LoVo (cell line): ENCODE data around the gene NAAA.
"Not testable (repeated sequence)": the region's sequence is repeated elsewhere in the genome, so short reads cannot be mapped to it uniquely, and the experiment has no call there.

ENCODE experiments used
- DNase-seq: peaks from one replicate; pipeline ENCODE4 v3.0.0-alpha.2; 2016; ENCODE audit warnings: low spot score

NAAA gene

DNA sequence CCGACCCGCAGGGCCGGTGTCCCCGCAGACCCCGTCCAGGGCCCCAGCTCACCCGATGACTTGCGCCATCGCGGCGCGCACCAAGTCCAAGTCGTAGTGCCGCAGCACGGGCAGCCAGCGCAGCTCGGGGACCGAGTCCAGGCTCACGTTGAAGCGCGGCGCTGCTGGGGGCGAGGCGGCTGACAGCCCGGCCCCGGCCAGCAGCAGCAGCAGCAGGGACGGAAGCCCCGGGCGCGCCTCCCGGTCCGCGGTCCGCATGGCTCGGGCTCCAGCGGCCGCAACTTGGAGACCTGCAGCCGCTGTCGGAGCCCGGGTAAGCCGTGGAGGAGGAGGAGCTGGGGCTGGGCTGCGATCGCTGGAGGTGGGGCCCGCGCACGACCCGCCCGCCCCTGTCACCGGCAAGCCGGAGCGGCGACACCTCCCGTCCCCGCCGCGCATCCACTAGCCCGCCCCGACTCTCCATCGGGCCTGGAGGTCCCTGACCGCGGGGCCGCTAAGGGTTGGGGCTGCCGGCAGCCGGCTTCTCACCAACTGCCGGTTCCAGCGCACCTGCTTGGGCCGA is at the start of gene NAAA:
Gene NAAA, minus strand, starts transcription at position 322 of the 562 bp plus-strand sequence. Its CDS starts 64 bp downstream, at position 258.
- DNase-seq, result peak; percentile 59

DNA sequence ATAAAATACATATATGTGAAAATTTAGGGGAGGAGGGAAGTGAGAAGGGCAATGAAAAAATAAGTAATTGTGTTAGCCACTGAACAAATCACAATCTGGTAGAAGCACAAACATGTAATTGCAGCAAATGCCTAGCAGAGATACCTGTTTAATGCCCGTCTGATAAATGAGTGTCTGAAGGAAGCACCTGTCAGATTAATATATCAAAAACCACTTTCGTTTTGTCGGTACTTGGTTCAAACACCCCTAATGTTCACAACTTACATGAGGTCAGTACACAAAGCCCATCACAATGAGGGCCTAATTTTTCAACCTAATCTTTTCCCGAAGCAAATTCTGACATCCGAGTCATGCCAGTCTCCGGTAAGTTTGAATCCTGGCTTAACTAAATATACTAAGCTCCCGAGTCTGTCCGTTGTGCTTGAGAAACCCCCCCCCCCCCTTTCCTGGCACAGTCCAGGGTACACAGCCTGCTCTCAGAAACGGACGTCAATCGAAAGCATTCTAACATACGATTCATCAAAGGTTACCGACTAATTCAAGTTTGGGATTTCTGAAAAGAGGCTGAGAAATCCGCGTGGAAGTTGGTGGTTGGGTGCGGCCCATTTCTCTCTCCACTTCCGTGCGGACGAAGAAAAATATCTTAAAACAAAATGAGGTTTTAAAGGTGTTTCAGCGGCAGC is 49.2 kb upstream of the NAAA start:
- DNase-seq, result no peak

DNA sequence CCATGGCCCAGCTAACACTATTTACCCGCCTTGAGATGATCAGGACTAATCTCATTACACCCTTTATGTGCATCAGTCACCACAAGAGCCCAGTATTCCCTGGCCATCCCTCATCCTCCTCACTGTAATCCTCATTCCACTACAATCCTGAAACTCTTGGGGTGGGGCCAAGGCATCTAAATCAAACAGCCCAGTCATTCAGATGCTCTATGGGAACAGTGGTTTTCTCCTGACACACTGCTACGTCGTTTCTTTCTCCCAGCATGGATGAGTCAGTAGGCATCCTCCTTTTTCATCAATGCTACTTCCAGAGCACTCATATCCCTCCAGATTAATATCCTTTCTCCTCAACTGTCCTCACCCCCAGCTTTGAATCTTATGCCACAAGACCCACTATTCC is 44.3 kb upstream of the NAAA start:
- DNase-seq, result no peak

- DNase-seq, result no peak
These were observed 39.8 kb upstream of the NAAA start for GRCh38 chr4:75980576-75980975.

GRCh38 chr4:75976177-75976576 is 35.4 kb upstream of the NAAA start:
- no peak for DNase-seq

- no peak for DNase-seq
These were observed 33.0 kb upstream of the NAAA start for GRCh38 chr4:75973766-75974165.

DNA sequence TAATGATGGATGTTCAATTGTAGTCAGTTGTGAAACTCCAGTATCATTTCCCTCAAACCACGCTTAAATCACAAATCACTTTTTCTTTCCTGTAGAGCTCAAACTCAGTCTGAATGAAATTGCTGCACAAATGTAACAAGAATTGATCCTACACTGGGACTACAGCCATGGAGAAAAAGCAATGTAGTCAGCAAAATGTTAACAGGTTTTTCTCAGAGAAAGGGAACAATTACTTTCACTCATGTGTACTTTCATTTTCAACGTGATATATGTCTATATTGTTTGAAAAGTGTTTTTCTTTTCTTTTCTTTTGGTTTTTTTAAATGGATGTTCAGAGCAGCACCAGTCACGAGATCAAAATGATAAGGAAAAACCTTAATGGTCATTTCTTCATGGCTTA is 27.3 kb upstream of the NAAA start:
- DNase-seq, result no peak

GRCh38 chr4:75963558-75963957 is 22.7 kb upstream of the NAAA start:
- DNase-seq, result no peak

DNA sequence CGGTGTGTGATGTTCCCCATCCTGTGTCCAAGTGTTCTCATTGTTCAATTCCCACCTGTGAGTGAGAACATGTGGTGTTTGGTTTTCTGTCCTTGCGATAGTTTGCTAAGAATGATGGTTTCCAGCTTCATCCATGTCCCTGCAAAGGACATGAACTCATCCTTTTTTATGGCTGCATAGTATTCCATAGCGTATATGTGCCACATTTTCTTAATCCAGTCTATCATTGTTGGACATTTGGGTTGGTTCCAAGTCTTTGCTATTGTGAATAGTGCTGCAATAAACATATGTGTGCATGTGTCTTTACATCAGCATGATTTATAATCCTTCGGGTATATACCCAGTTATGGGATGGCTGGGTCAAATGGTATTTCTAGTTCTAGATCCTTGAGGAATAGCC is 21.3 kb upstream of the NAAA start:
- DNase-seq, result not testable (repeated sequence)

DNA sequence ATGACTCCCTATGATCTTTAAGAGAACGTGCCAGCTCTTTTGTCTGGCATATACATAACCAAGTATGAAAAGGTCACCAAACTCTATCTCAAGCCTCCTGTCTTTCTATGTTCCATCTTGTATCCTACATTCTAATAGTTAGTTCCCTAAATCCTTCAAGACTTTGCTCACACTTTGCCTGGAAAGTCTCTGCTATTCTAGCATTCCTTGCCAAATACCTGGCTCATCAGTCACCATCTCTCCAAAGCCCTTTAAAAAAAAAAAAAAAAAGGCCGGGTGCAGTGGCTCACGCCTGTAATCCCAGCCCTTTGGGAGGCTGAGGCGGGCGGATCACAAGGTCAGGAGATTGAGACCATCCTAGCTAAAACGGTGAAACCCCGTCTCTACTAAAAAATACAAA is 17.7 kb upstream of the NAAA start:
- DNase-seq, result not testable (repeated sequence)

- DNase-seq, result not testable (repeated sequence)
These were observed 14.0 kb upstream of the NAAA start for GRCh38 chr4:75954811-75955210.

DNA sequence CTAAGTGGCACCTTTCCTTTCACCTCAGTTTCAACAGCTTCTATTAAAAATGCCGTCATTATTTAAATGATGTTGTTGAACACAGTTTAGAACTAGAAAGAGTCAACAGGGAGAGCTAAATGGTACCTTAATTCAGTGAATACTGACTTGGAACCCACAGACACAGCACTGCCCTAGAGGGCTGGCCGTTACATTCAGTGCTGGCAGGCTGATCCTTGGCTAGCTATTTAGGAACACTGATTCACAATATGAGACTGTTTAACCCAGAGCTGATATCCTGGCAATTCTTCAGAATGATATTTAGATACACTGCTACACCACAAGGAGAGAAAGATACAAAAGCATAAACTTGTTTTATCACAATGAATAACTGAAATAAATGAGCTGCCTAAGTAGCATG is 12.7 kb upstream of the NAAA start:
- no peak for DNase-seq

GRCh38 chr4:75950213-75950815 is 9.5 kb upstream of the NAAA start:
- no peak for DNase-seq

- DNase-seq, result no peak
These were observed 8.1 kb upstream of the NAAA start for GRCh38 chr4:75948822-75949444.

- peak; percentile 51 for DNase-seq
These were observed 722 bp downstream of the NAAA start for GRCh38 chr4:75939890-75940691.

GRCh38 chr4:75935628-75936027 is 5.2 kb downstream of the NAAA start:
- no peak for DNase-seq

GRCh38 chr4:75930152-75930551 is 10.7 kb downstream of the NAAA start:
- DNase-seq, result no peak

DNA sequence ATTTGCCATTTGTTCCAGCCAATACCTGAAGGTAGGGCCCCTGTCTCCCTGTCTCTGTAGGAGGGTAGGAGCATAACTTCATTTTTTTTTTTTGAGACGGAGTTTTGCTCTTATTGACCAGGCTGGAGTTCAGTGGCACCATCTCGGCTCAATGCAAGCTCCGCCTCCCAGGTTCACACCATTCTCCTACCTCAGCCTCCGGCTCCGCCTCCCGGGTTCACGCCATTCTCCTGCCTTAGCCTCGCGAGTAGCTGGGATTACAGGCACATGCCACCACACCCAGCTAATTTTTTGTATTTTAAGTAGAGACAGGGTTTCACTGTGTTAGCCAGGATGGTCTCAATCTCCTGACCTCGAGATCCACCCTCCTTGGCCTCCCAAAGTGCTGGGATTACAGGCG is 15.9 kb downstream of the NAAA start:
- not testable (repeated sequence) for DNase-seq

DNA sequence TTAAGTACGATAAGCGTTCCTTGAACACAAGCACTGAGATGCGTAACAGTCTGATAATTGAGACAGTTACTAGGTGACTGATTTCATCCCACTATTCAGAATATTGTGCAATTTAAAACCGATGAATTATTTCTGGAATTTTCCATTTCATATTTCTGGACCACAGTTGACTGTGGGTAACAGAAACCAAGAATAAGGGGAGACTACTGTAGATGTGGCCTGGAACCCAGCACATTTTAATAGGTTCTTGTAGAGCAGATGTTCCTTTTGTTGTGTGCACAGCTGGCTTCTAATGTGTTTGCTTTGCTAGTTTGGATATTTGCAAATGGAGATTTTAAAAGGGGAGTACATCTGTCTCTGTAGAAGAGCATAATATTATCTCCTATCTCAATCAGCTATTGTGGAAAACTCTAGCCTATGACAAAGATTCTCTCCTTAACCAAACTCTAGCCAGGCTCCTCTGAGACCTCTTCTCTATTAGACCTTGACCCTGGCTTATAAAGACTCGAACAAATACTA is 16.4 kb downstream of the NAAA start:
- DNase-seq, result no peak

DNA sequence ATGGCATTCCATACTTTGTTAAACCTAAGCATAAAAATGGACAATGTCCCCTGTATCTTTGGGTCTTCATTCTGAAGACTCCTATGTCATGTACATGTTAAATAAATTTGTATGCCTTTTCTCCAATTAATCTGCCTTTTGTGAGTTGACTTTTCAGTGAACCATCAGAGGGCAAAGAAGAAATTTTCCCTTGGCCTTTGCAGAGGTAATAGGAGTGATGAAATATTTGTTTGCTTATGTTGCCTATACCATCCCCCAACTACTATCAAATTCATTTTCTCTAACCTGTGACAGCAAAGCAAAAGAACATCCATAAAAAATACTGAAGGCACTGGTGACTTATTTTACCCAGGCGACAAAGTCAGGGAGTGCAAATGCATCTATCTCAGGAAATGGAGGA is 18.2 kb downstream of the NAAA start:
- DNase-seq, result no peak

DNA sequence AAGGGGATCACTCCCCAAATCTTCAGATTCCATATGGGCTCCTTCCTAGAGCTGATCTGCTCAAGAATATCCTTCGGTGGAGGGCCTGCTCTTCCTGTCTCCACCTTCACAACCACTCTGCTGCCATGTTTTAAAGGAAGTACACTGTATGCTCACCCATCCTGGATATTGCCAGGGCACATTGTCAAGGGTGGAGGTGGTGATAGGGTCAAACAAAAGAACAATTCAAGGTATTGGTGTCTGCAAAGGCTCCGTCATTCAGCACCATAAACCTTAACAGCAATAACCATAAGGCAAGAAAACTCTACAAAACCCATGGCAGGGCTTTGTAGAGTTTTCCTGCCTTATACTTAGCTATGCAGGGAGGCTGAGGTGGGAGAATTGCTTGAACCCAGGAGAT is 18.9 kb downstream of the NAAA start:
- DNase-seq, result no peak

DNA sequence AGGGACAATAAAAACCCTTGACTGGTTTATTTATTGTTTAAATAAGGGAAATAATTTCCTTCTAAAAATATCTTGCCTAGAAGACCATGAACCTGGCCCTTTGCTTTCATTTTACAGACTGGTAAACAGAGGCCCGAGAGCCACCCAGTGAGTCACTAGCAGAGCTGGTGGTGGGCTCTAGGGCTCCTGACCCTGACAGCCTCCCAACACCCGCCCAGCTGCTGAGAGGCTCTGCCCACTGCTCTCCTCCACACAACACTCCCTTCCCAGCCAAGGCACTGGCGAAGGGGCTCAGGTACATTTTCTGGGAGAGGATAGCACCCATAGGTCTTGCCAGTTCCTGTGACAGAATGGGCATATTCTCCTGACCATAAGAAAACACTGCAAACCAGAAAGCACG is 20.5 kb downstream of the NAAA start:
- DNase-seq, result no peak
